Measurements from ENCODE around the gene GOPC.

DNA sequence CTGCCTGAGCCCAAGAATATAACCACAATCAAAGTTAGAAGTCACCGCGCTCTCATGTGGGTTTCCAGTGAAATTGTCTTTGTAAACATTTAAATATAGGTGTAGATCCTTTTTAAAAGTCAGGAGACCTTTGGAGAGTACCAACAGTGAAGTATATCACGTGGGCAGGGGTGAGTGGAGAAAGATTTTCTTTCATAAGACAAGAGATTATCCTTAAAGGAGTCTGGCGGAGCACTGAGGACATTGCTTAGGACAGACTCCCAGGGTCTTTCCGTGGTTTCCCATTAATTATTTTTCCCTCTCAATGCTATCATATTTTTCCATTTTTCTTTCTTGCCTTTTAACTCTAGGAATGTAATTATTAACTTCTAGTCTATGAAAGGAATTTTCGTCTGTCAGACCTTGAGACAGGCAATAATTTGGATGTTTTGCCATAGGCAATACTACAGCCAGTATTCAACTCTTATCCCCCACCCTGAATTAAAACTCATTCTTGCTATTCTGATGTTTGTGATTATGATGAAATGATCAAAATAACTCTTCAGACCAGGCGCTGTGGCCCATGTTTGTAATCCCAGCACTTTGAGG lies 88.4 kb downstream of the GOPC start:
- TF ChIP-seq CTCF (conservative IDR thresholded peaks at IDR 0.05; ENCODE audit: low read length) (no peak), EZH2phosphoT487 (IDR thresholded peaks at IDR 0.05; ENCODE audit: borderline replicate concordance, low read depth, low read length) (no peak)
